ENCODE measurements around the gene DDX39B. TPM values are rescaled to one million over a fixed set of nuclear protein-coding genes. Genes with fewer than 3 reads are reported as not detected.

DDX39B gene
- total and polyA plus RNA-seq, 2 donors (not counting 3 experiments of a cell fraction or from before 2014, with no cell fraction given): 453 to 766 TPM

- TF ChIP-seq POLR2A (IDR thresholded peaks at IDR 0.05; ENCODE audit: low read depth, low read length) (peak; percentile 37), CTCF (IDR thresholded peaks at IDR 0.05; ENCODE audit: extremely low read depth in 1 of 2, insufficient read depth in 1 of 2, low read depth in 1 of 2, low read length in 2 of 2) (peak; percentile 99), MAX (IDR thresholded peaks at IDR 0.05; ENCODE audit: insufficient read depth, insufficient read length) (no peak), FOS (IDR thresholded peaks at IDR 0.05; ENCODE audit: borderline replicate concordance, insufficient read depth, low read length) (no peak), MYC (IDR thresholded peaks at IDR 0.05; ENCODE audit: low read depth, low read length) (no peak), GATA2 (IDR thresholded peaks at IDR 0.05; ENCODE audit: insufficient read depth, insufficient read length, low read depth, low read length) (no peak), POLR2AphosphoS5 (IDR thresholded peaks at IDR 0.05; ENCODE audit: insufficient read depth, low read depth, low read length) (peak; percentile 86), EZH2 (IDR thresholded peaks at IDR 0.05; ENCODE audit: borderline replicate concordance, low read depth, low read length, severe bottlenecking) (no peak), JUN (IDR thresholded peaks at IDR 0.05; ENCODE audit: borderline replicate concordance, insufficient read depth, insufficient read length, low read depth) (no peak)
- intact Hi-C loops (cut with micrococcal nuclease) (loop anchor here (1.0 kb wide), 4 partner anchors 10 to 30 kb away; no protein-coding TSS in a partner anchor), dilution Hi-C loops (cut with MboI; ENCODE audit: extremely low pct_ligation_motif_present, low sequenced_read_pairs) (no loop called here)
- H4K20me1 ChIP-seq (replicated peaks; ENCODE audit: control insufficient read depth, extremely low read depth, insufficient read depth, low read length): no peaks in the 10 kb centered on the region
- H3K79me2 ChIP-seq (ENCODE audit: control insufficient read depth, insufficient read depth, low read length): peaks cover 10% of the 10 kb centered on the region
- peak overlapping the region; percentile 95 for H2AFZ ChIP-seq (ENCODE audit: low read depth, low read length)
- peak overlapping the region; percentile 71 for H3K9ac ChIP-seq (replicated peaks; ENCODE audit: extremely low read depth, insufficient read depth, low read length)
- H3K9me3 ChIP-seq (replicated peaks; ENCODE audit: control insufficient read depth, insufficient read depth, low read length): no peaks in the 10 kb centered on the region
- FAIRE-seq (peak; percentile 93), DNase-seq (ENCODE audit: low read depth, low spot score) (peak; percentile 87)
- H3K27ac ChIP-seq (ENCODE audit: insufficient read depth, low read depth, low read length): peak overlapping the region; percentile 55
- H3K4me1 ChIP-seq (ENCODE audit: control insufficient read depth, extremely low read depth, insufficient read depth, low read length): peaks cover 16% of the 10 kb centered on the region
- peak overlapping the region; percentile 56 to 71 (median 70) for H3K4me3 ChIP-seq (replicated peaks in 1 of 3; ENCODE audit: insufficient read depth in 1 of 3, low read depth in 1 of 3, low read length in 3 of 3)
- H3K4me2 ChIP-seq (ENCODE audit: insufficient read depth, low read length): peak overlapping the region; percentile 78
- no peaks in the 10 kb centered on the region for H3K9me1 ChIP-seq (replicated peaks; ENCODE audit: control insufficient read depth, extremely low read depth, insufficient read depth, low read length)
- no peaks in the 10 kb centered on the region for H3K27me3 ChIP-seq (ENCODE audit: control insufficient read depth in 2 of 2, insufficient read depth in 2 of 2, low read length in 2 of 2)
- no peaks in the 10 kb centered on the region for H3K36me3 ChIP-seq (ENCODE audit: control insufficient read depth in 2 of 2, extremely low read depth in 1 of 2, insufficient read depth in 2 of 2, low read length in 2 of 2)
- POLR2A ChIA-PET: interaction anchor here (0.7 to 1.6 kb wide), 6 partner anchors 8 to 40 kb away, joined by 3 to 5 read pairs (median 3); partner anchors contain the start of gene PRRC2A
- CTCF ChIA-PET: interaction anchor here (0.9 to 32.6 kb wide), 7 partner anchors 9 to 49 kb away, joined by 3 to 1517 read pairs (median 5); partner anchors contain the start of genes ATP6V1G2, DDX39B, NCR3 and NFKBIL1
- TSS peak; percentile 42 for BruUV-seq (replicated peaks)
Measured at GRCh38 chr6:31580807-31581433, 39.1 kb upstream of the DDX39B start.

All from endothelial cell of umbilical vein (primary cell).